ENCODE data around the gene TCEA2. TPM values are rescaled to one million over a fixed set of nuclear protein-coding genes. Genes with fewer than 3 reads are reported as not detected.

TCEA2 gene
- total and polyA plus RNA-seq, 2 experiments from 2014 or later, result 96.0 to 169 TPM

- H3K27ac ChIP-seq, result no peak overlapping the region
- H3K36me3 ChIP-seq, result no peaks in the 10 kb centered on the region
- peak overlapping the region; percentile 25 for H3K4me3 ChIP-seq
- no peak for DNase-seq (ENCODE audit: low read depth in 1 of 2, low spot score in 1 of 2)
- H3K4me1 ChIP-seq (ENCODE audit: low read depth), result peaks cover 8% of the 10 kb centered on the region
- H3K9me3 ChIP-seq (ENCODE audit: low read depth), result no peaks in the 10 kb centered on the region
- TF ChIP-seq CTCF (IDR thresholded peaks at IDR 0.05; ENCODE audit: low read depth, low read length), result no peak
- H3K27me3 ChIP-seq, result peaks cover 74% of the 10 kb centered on the region
Observed at GRCh38 chr20:64039293-64040160, 23.5 kb upstream of the TCEA2 start.

GRCh38 chr20:64040231-64041039 lies 22.6 kb upstream of the TCEA2 start:
- no peak for TF ChIP-seq CTCF (IDR thresholded peaks at IDR 0.05; ENCODE audit: low read depth, low read length)
- H3K9me3 ChIP-seq (ENCODE audit: low read depth), result no peaks in the 10 kb centered on the region
- H3K4me3 ChIP-seq, result no peak overlapping the region
- H3K27me3 ChIP-seq, result peaks cover 83% of the 10 kb centered on the region
- peaks cover 8% of the 10 kb centered on the region for H3K4me1 ChIP-seq (ENCODE audit: low read depth)
- no peak for DNase-seq (ENCODE audit: low read depth in 1 of 2, low spot score in 1 of 2)
- no peak overlapping the region for H3K27ac ChIP-seq
- H3K36me3 ChIP-seq, result no peaks in the 10 kb centered on the region

GRCh38 chr20:64041040-64041780 lies 21.8 kb upstream of the TCEA2 start:
- H3K4me3 ChIP-seq, result no peak overlapping the region

GRCh38 chr20:64041781-64042053 lies 21.3 kb upstream of the TCEA2 start:
- DNase-seq (ENCODE audit: low read depth in 1 of 2, low spot score in 1 of 2), result no peak
- H3K27ac ChIP-seq, result no peak overlapping the region

More at GRCh38 chr20:64041040-64041780, 21.8 kb upstream of the TCEA2 start:
- no peak for TF ChIP-seq CTCF (IDR thresholded peaks at IDR 0.05; ENCODE audit: low read depth, low read length)
- Histone ChIP-seq H3K27ac (no peak overlapping the region), H3K27me3 (peaks cover 91% of the 10 kb centered on the region), H3K36me3 (no peaks in the 10 kb centered on the region), H3K4me1 (ENCODE audit: low read depth) (peaks cover 1% of the 10 kb centered on the region), H3K9me3 (ENCODE audit: low read depth) (no peaks in the 10 kb centered on the region)
- DNase-seq (ENCODE audit: low read depth in 1 of 2, low spot score in 1 of 2), result no peak

More at GRCh38 chr20:64041781-64042053, 21.3 kb upstream of the TCEA2 start:
- Histone ChIP-seq H3K4me1 (ENCODE audit: low read depth) (no peaks in the 10 kb centered on the region), H3K27me3 (peaks cover 96% of the 10 kb centered on the region), H3K4me3 (no peak overlapping the region), H3K36me3 (no peaks in the 10 kb centered on the region), H3K9me3 (ENCODE audit: low read depth) (no peaks in the 10 kb centered on the region)
- no peak for TF ChIP-seq CTCF (IDR thresholded peaks at IDR 0.05; ENCODE audit: low read depth, low read length)

Data from cardiac muscle cell (in vitro differentiated cells and primary cell).